NOMO-1 treated with DMSO at 0.1 percent for 48 hours (cell line): ENCODE results near the gene RNU6-1.

Experiments
- DNase-seq: peaks from one replicate; lab custom pipeline; 2025; ENCODE audit not compliant: unreplicated experiment; lab: John Stamatoyannopoulos, UW

RNU6-1 gene

GRCh38 chr15:67839929-67840748 is at the start of gene RNU6-1:
TSS of gene RNU6-1 (minus strand) at chr15:67840045.
- peak; percentile 93 for DNase-seq

- no peak for DNase-seq
These were observed 47.9 kb upstream of the RNU6-1 start for GRCh38 chr15:67887776-67888175.

GRCh38 chr15:67885861-67886260 is 46.0 kb upstream of the RNU6-1 start:
- DNase-seq = no peak

- DNase-seq = no peak
These were observed 45.3 kb upstream of the RNU6-1 start for GRCh38 chr15:67885175-67885523.

GRCh38 chr15:67884514-67885174 is 44.8 kb upstream of the RNU6-1 start:
- DNase-seq = peak; percentile 38

- DNase-seq = no peak
These were observed 44.2 kb upstream of the RNU6-1 start for GRCh38 chr15:67884009-67884408.

- DNase-seq = no peak
These were observed 43.5 kb upstream of the RNU6-1 start for GRCh38 chr15:67883234-67883773.

GRCh38 chr15:67882487-67883233 is 42.8 kb upstream of the RNU6-1 start:
- DNase-seq = peak; percentile 93

- peak; percentile 85 for DNase-seq
These were observed 40.9 kb upstream of the RNU6-1 start for GRCh38 chr15:67880651-67881182.

GRCh38 chr15:67879440-67880129 is 39.7 kb upstream of the RNU6-1 start:
- DNase-seq = peak; percentile 81

- DNase-seq = no peak
These were observed 38.9 kb upstream of the RNU6-1 start for GRCh38 chr15:67878712-67879206.

GRCh38 chr15:67873777-67874176 is 33.9 kb upstream of the RNU6-1 start:
- DNase-seq = no peak

- DNase-seq = no peak
These were observed 31.1 kb upstream of the RNU6-1 start for GRCh38 chr15:67870868-67871408.

GRCh38 chr15:67869701-67870100 is 29.9 kb upstream of the RNU6-1 start:
- no peak for DNase-seq

- no peak for DNase-seq
These were observed 25.9 kb upstream of the RNU6-1 start for GRCh38 chr15:67865766-67866165.

- DNase-seq = no peak
These were observed 25.5 kb upstream of the RNU6-1 start for GRCh38 chr15:67865331-67865730.

- DNase-seq = peak; percentile 75
These were observed 23.7 kb upstream of the RNU6-1 start for GRCh38 chr15:67863442-67863987.

- no peak for DNase-seq
These were observed 23.1 kb upstream of the RNU6-1 start for GRCh38 chr15:67862750-67863441.

GRCh38 chr15:67861983-67862382 is 22.1 kb upstream of the RNU6-1 start:
- DNase-seq = no peak
